Hepatocyte (in vitro differentiated cells): ENCODE results near the gene PPP1R7.

Experiments
- CTCF ChIP-seq: fragments of 200-600 bp; sonication (generic); IDR thresholded peaks from 2 replicates; pipeline ENCODE4 v1.5.1; 2016; ENCODE audit warnings: antibody characterized with exemption, mild to moderate bottlenecking; ENCODE audit not compliant: poor library complexity
- EZH2 ChIP-seq: fragments of 200-600 bp; sonication (generic); IDR thresholded peaks from 2 replicates; pipeline ENCODE4 v1.6.1; 2016; ENCODE audit warnings: antibody characterized with exemption, mild to moderate bottlenecking, borderline replicate concordance
- EZH2phosphoT487 ChIP-seq: fragments of 200-600 bp; sonication (generic); IDR thresholded peaks from one replicate; pipeline ENCODE4 v1.6.1; 2018; ENCODE audit warnings: antibody characterized with exemption, mild to moderate bottlenecking, low read depth, moderate library complexity; ENCODE audit not compliant: unreplicated experiment, severe bottlenecking

GRCh38 chr2:241159116-241159515 is 8.8 kb downstream of the PPP1R7 start:
- TF ChIP-seq CTCF, result no peak
- TF ChIP-seq EZH2phosphoT487, result no peak
- TF ChIP-seq EZH2, result no peak
